Adrenal gland (tissue), 5 donors: Measurements from ENCODE around the gene LRRC56.

Source experiments
- CTCF ChIP-seq, 6 experiments: fragments of 450-650 bp in 4 of 6; fragments of 200-600 bp in 2 of 6; sonication (generic) in 1 of 6; IDR thresholded peaks; 1 replicate in 5 of 6; 2 replicates in 1 of 6; pipeline versions ENCODE4 v1.5.1 to v1.8.0; 2016 to 2021; ENCODE audit warnings: antibody characterized with exemption in 6 of 6, mild to moderate bottlenecking in 2 of 6, moderate library complexity in 1 of 6
- POLR2A ChIP-seq, 2 donors: fragments of 450-650 bp; IDR thresholded peaks; one replicate each; pipeline ENCODE4 v1.6.1; 2017; ENCODE audit warnings: antibody characterized with exemption in 2 of 2, mild to moderate bottlenecking in 2 of 2, moderate library complexity in 1 of 2
- donor health status: DM: no; HTN: no; CAD: no.

- TF ChIP-seq CTCF (IDR thresholded peaks at IDR 0.05) (peak; percentile 51 to 100 (median 82)), POLR2A (IDR thresholded peaks at IDR 0.05) (peak in 1 of 2 donors; percentile 42)
These were observed 18.7 kb upstream of the LRRC56 start for GRCh38 chr11:518463-519202.
